22Rv1 (cell line): ENCODE data around the gene CEND1.

Source experiments
- H3K27ac ChIP-seq: fragments of 450-650 bp; 2 replicates; pipeline ENCODE4 v1.5.1; 2017
- CTCF ChIP-seq: fragments of 450-650 bp; IDR thresholded peaks from 2 replicates; pipeline ENCODE4 v1.5.1; 2017; ENCODE audit warnings: mild to moderate bottlenecking
- ZFX ChIP-seq: fragments of 450-650 bp; IDR thresholded peaks from 2 replicates; pipeline ENCODE4 v1.6.1; 2017; ENCODE audit warnings: antibody characterized with exemption, borderline replicate concordance

CEND1 gene

GRCh38 chr11:777288-778255, 12.3 kb downstream of the CEND1 start, which contains the start of gene GATD1:
Gene GATD1, minus strand, starts transcription at chr11:777487. Its CDS starts 25 bp downstream, at chr11:777462.
- TF ChIP-seq CTCF (0 out of 2 replicates have a peak, but pooled peaks have one; percentile 5), ZFX (no peak)
- peak within 1 kb of the TSS; percentile 78 for H3K27ac ChIP-seq

GRCh38 chr11:776561-777287, 13.2 kb downstream of the CEND1 start:
- H3K27ac ChIP-seq: peak overlapping the region; percentile 78
- TF ChIP-seq ZFX (no peak), CTCF (no peak)

- TF ChIP-seq ZFX: no peak
- no peak for TF ChIP-seq CTCF
- H3K27ac ChIP-seq: peak overlapping the region; percentile 78
Measured at GRCh38 chr11:776263-776560, 13.7 kb downstream of the CEND1 start.

GRCh38 chr11:774873-775592, 14.9 kb downstream of the CEND1 start:
- peak overlapping the region; percentile 78; the same call in 1 of the 2 replicates for H3K27ac ChIP-seq
- no peak for TF ChIP-seq ZFX
- no peak for TF ChIP-seq CTCF

- no peak for TF ChIP-seq CTCF
- no peak for TF ChIP-seq ZFX
- H3K27ac ChIP-seq: no peak overlapping the region
Measured at GRCh38 chr11:773830-774229, 16.1 kb downstream of the CEND1 start.

GRCh38 chr11:773425-773824, 16.5 kb downstream of the CEND1 start:
- no peak overlapping the region for H3K27ac ChIP-seq
- no peak for TF ChIP-seq CTCF
- no peak for TF ChIP-seq ZFX
